Mucosa of descending colon (tissue), 3 donors: ENCODE results near the gene PEX7. TPM values are rescaled to one million over a fixed set of nuclear protein-coding genes. Genes with fewer than 3 reads are reported as not detected.

Experiments
- ATAC-seq: fragments of 200-7000 bp; cut with Tn5 transposase; one replicate; pipeline ENCODE4 v1.9.1; 2020; ENCODE audit warnings: mild to moderate bottlenecking, moderate library complexity
- DNase-seq, 3 donors: peaks; one replicate each; pipeline ENCODE4 v3.0.0-alpha.2; 2020
- H3K36me3 ChIP-seq: fragments of 200-600 bp; one replicate; pipeline ENCODE4 v1.8.0; 2021; ENCODE audit warnings: low read depth, mild to moderate bottlenecking
- H3K4me1 ChIP-seq: fragments of 200-600 bp; one replicate; pipeline ENCODE4 v1.8.0; 2021; ENCODE audit warnings: low read depth, mild to moderate bottlenecking
- H3K4me3 ChIP-seq: fragments of 200-600 bp; one replicate; pipeline ENCODE4 v1.8.0; 2021; ENCODE audit warnings: mild to moderate bottlenecking
- H3K9me3 ChIP-seq: fragments of 200-600 bp; one replicate; pipeline ENCODE4 v1.8.0; 2021; ENCODE audit warnings: mild to moderate bottlenecking
- intact Hi-C, 2 donors: fragments of 100-400 bp; cut with DNase I in 1 of 2; cut with micrococcal nuclease in 1 of 2; formaldehyde crosslinking; loops; one replicate each; pipeline versions ENCODE4 v1.11.0 to v1.11.1; 2022; cut with DNase I, micrococcal nuclease
- total RNA-seq, 3 donors: library from RNA; stranded (reverse); fragmentation: NEBNext Ultra II Directional in 2 of 3; extraction: Animal tissue kit (Norgen Biotek cat#: 25700) in 2 of 3; gene quantifications; one replicate each; pipeline versions ENCODE4 v1.2.1 to v1.2.4, GENCODE V29; 2021 to 2023
- TF ChIP-seq, protein P1 (sequence below): fragments of 200-600 bp; IDR thresholded peaks from one replicate; pipeline ENCODE4 v1.8.0; 2022; ENCODE audit warnings: antibody characterized with exemption, mild to moderate bottlenecking
- donor health status: DM: no; HTN: no; CAD: no; lungs with moderate emphysema.
- donor health status: DM: no; HTN: no; CAD: no.
- donor health status: DM: no; HTN: yes; CAD: no.

The PEX7 gene
- total RNA-seq, 3 donors from 2014 or later = 4.3 to 10.7 (median 10.2) TPM

DNA sequence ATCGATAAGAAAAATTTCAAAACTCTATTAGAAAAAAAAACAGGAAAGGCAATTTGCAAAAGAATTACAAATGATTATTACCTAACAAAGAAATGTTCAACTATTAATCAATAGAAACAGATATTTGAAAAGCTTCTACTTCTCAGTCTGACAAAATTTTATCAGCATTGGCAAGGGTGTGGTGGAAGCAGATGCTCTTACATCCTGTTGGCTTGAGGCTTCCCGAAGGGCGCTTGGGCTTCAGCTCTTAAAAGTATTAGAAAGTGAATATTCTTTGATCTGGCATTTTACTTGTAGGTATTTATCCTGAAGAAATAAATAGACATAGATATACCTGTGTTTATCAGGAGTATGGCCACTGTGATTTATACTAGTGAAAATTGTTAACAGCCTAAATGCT lies 138.4 kb downstream of the PEX7 start:
- ATAC-seq = no peak

DNA sequence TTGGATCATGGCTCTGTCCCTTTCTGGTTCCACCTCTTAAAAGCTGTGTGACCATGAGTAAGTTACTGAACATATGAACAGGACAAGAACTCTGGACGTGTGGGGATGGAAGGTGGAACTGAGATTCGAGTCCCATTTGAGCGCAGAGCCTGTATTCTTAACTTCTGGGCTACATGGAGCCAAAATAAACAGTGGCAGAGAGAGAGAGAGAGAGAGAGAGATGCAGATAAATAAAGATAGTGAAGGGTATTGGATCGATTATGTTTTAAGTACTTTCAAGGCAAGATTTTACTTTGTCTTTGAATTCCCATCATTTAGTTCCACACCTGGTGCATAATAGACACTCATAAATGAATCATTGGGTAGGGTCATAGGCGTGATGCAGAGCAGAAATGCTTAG lies 139.5 kb downstream of the PEX7 start:
- TF ChIP-seq, protein P1, sequence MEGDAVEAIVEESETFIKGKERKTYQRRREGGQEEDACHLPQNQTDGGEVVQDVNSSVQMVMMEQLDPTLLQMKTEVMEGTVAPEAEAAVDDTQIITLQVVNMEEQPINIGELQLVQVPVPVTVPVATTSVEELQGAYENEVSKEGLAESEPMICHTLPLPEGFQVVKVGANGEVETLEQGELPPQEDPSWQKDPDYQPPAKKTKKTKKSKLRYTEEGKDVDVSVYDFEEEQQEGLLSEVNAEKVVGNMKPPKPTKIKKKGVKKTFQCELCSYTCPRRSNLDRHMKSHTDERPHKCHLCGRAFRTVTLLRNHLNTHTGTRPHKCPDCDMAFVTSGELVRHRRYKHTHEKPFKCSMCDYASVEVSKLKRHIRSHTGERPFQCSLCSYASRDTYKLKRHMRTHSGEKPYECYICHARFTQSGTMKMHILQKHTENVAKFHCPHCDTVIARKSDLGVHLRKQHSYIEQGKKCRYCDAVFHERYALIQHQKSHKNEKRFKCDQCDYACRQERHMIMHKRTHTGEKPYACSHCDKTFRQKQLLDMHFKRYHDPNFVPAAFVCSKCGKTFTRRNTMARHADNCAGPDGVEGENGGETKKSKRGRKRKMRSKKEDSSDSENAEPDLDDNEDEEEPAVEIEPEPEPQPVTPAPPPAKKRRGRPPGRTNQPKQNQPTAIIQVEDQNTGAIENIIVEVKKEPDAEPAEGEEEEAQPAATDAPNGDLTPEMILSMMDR = no peak
- intact Hi-C loops = no loop called here
- H3K4me1 ChIP-seq = peaks cover 43% of the 10 kb centered on the region
- H3K9me3 ChIP-seq = no peaks in the 10 kb centered on the region
- no peak overlapping the region for H3K4me3 ChIP-seq
- ATAC-seq (peak; percentile 27), DNase-seq (peak in 1 of 3 donors; percentile 13)
- H3K36me3 ChIP-seq = no peaks in the 10 kb centered on the region

More for the DNA sequence above, 138.4 kb downstream of the PEX7 start:
- intact Hi-C loops = no loop called here
- H3K4me3 ChIP-seq = no peak overlapping the region
- TF ChIP-seq, protein P1 = no peak
- no peak for DNase-seq
- H3K4me1 ChIP-seq = peaks cover 38% of the 10 kb centered on the region
- no peaks in the 10 kb centered on the region for H3K9me3 ChIP-seq
- H3K36me3 ChIP-seq = no peaks in the 10 kb centered on the region

DNA sequence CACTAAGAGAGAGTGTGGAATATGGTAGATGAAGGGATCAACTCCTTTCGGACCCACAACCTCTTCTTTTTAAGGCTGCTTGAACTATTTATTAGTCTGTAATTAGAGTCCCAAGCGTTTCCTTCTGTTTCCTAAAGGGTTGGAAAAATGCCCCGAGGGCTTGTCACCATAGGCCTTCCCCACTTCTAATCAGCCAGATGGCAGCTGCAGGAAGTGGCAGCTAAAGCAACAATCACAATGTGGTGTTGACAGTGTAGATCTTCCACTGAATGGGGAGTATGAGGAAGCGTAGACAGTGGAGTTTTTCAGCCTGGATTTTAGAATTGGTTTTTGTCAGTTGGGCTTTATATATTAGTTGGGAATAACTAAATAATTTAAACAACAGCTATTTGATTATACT lies 140.3 kb downstream of the PEX7 start:
- peak in 1 of 3 donors; percentile 71 for DNase-seq

DNA sequence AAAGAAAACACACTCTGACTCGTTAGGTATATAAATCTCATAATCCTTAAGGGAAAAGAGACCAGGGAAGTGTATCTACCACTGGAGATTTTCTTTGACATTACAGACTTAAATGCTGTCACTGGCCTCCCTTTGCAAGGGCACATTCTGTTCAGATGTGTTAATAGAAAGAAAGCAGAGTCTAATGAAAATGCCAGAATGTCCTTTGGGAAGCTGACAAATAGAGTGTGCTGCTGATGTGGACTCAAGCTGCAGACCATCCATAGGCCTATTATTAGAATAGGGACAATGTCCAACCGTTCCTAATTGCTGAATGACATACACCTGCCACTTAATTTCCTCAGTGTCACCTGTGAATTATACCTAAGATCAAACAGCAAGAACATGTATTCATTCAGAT lies 140.9 kb downstream of the PEX7 start:
- TF ChIP-seq, protein P1 = no peak
- intact Hi-C loops = no loop called here
- no peak for ATAC-seq
- Histone ChIP-seq H3K36me3 (no peaks in the 10 kb centered on the region), H3K9me3 (no peaks in the 10 kb centered on the region), H3K4me1 (peaks cover 43% of the 10 kb centered on the region), H3K4me3 (no peak overlapping the region)
- DNase-seq = no peak

More for the DNA sequence above, 140.3 kb downstream of the PEX7 start:
- intact Hi-C loops = no loop called here
- Histone ChIP-seq H3K4me1 (peaks cover 43% of the 10 kb centered on the region), H3K36me3 (no peaks in the 10 kb centered on the region), H3K4me3 (no peak overlapping the region), H3K9me3 (no peaks in the 10 kb centered on the region)
- ATAC-seq = peak; percentile 61
- TF ChIP-seq, protein P1 = no peak

Other genes with a start within 250 kb of the PEX7 start
- gene MAP3K5, start 30.1 kb upstream of the PEX7 start, total RNA-seq = 10 to 100 TPM; 12.6 to 18.2 (median 16.3) TPM
- under 1 TPM; 0.12 to 0.92 (median 0.19) TPM for gene SLC35D3, start 99.7 kb downstream of the PEX7 start, total RNA-seq
- 10 to 100 TPM in 2 of 3 donors, 1 to 10 TPM in 1; 3.2 to 12.2 (median 11.6) TPM for gene IL20RA, start 222.4 kb downstream of the PEX7 start, total RNA-seq